Activated B cell treated with CpG ODN at 0.5 μM for 24 hours (primary cell): ENCODE measurements around the gene RTRAF. TPM values are rescaled to one million over a fixed set of nuclear protein-coding genes. Genes with fewer than 3 reads are reported as not detected.

Experiments used
- ATAC-seq: fragments of 200-7000 bp; cut with Tn5 transposase; one replicate; pipeline ENCODE4 v1.10.0; 2021; ENCODE audit warnings: low read depth, mild to moderate bottlenecking, moderate library complexity
- CTCF ChIA-PET: fragments of 350-600 bp; sonication (Branson Sonifier 250); formaldehyde crosslinking; loops from one replicate; lab custom pipeline; 2021; ENCODE audit warnings: antibody characterized with exemption; lab: Charles Lee
- POLR2A ChIA-PET: fragments of 350-600 bp; sonication (Branson Sonifier 250); formaldehyde crosslinking; loops from one replicate; lab custom pipeline; 2021; ENCODE audit warnings: antibody characterized with exemption; lab: Charles Lee
- DNase-seq: peaks from one replicate; pipeline ENCODE4 v3.0.0; 2022
- H3K27ac Mint-ChIP-seq: one replicate; pipeline ENCODE4 v1.8.0; 2020; ENCODE audit warnings: mixed read lengths
- H3K27me3 Mint-ChIP-seq: one replicate; pipeline ENCODE4 v1.8.0; 2021; ENCODE audit warnings: mixed read lengths
- H3K36me3 Mint-ChIP-seq: one replicate; pipeline ENCODE4 v1.8.0; 2021; ENCODE audit warnings: low read depth, mixed read lengths
- H3K4me1 Mint-ChIP-seq: one replicate; pipeline ENCODE4 v1.8.0; 2021; ENCODE audit warnings: mixed read lengths
- H3K4me3 Mint-ChIP-seq: one replicate; pipeline ENCODE4 v1.8.0; 2020; ENCODE audit warnings: mild to moderate bottlenecking, mixed read lengths
- H3K9me3 Mint-ChIP-seq: one replicate; pipeline ENCODE4 v1.8.0; 2020; ENCODE audit warnings: mixed read lengths
- CTCF ChIP-seq: fragments of 200-600 bp; IDR thresholded peaks from one replicate; pipeline ENCODE4 v1.8.0; 2022; ENCODE audit warnings: antibody characterized with exemption, mild to moderate bottlenecking
- intact Hi-C: fragments of 100-400 bp; cut with micrococcal nuclease; formaldehyde crosslinking; loops from one replicate; pipeline ENCODE4 v1.15.1; 2024
- total RNA-seq: library from RNA; stranded (reverse); gene quantifications from 2 replicates; pipeline ENCODE4 v1.2.3, GENCODE V29; 2022

RTRAF gene
- total RNA-seq, 1 donor from 2014 or later, result 160 TPM

- Mint-ChIP-seq H3K4me3 (no peak overlapping the region), H3K36me3 (no peaks in the 10 kb centered on the region), H3K4me1 (peaks cover 29% of the 10 kb centered on the region), H3K27me3 (peaks cover 8% of the 10 kb centered on the region), H3K27ac (no peak overlapping the region), H3K9me3 (no peaks in the 10 kb centered on the region)
- no peak for ATAC-seq
- ChIA-PET CTCF (no interaction called here), POLR2A (no interaction called here)
- DNase-seq, result no peak
- TF ChIP-seq CTCF, result no peak
- intact Hi-C loops, result loop anchor here (10.0 kb wide), 1 partner anchor 228 kb away; no protein-coding TSS in a partner anchor
Measured at GRCh38 chr14:52046376-52046917, 57.1 kb downstream of the RTRAF start.

GRCh38 chr14:52048116-52048515 lies 58.8 kb downstream of the RTRAF start:
- ATAC-seq, result no peak
- no peak overlapping the region for H3K4me3 Mint-ChIP-seq
- ChIA-PET POLR2A (no interaction called here), CTCF (no interaction called here)
- DNase-seq, result no peak
- no peak for TF ChIP-seq CTCF
- H3K36me3 Mint-ChIP-seq, result no peaks in the 10 kb centered on the region
- intact Hi-C loops, result loop anchor here (10.0 kb wide), 1 partner anchor 227 kb away; no protein-coding TSS in a partner anchor
- no peak overlapping the region for H3K27ac Mint-ChIP-seq
- H3K9me3 Mint-ChIP-seq, result no peaks in the 10 kb centered on the region
- H3K4me1 Mint-ChIP-seq, result peaks cover 26% of the 10 kb centered on the region
- peaks cover 8% of the 10 kb centered on the region for H3K27me3 Mint-ChIP-seq

GRCh38 chr14:52048641-52049204 lies 59.4 kb downstream of the RTRAF start:
- POLR2A ChIA-PET, result no interaction called here
- peaks cover 26% of the 10 kb centered on the region for H3K4me1 Mint-ChIP-seq
- CTCF ChIA-PET, result no interaction called here
- no peak overlapping the region for H3K4me3 Mint-ChIP-seq
- no peaks in the 10 kb centered on the region for H3K9me3 Mint-ChIP-seq
- DNase-seq, result no peak
- H3K27me3 Mint-ChIP-seq, result peaks cover 9% of the 10 kb centered on the region
- ATAC-seq, result no peak
- intact Hi-C loops, result loop anchor here (10.0 kb wide), 1 partner anchor 226 kb away; no protein-coding TSS in a partner anchor
- TF ChIP-seq CTCF, result no peak
- H3K36me3 Mint-ChIP-seq, result no peaks in the 10 kb centered on the region
- no peak overlapping the region for H3K27ac Mint-ChIP-seq

- H3K4me3 Mint-ChIP-seq, result no peak overlapping the region
- no peaks in the 10 kb centered on the region for H3K9me3 Mint-ChIP-seq
- intact Hi-C loops, result loop anchor here (10.0 kb wide), 1 partner anchor 226 kb away; no protein-coding TSS in a partner anchor
- no peak for ATAC-seq
- no peak overlapping the region for H3K27ac Mint-ChIP-seq
- ChIA-PET CTCF (no interaction called here), POLR2A (no interaction called here)
- peaks cover 26% of the 10 kb centered on the region for H3K4me1 Mint-ChIP-seq
- TF ChIP-seq CTCF, result no peak
- H3K36me3 Mint-ChIP-seq, result no peaks in the 10 kb centered on the region
- no peak for DNase-seq
- peaks cover 14% of the 10 kb centered on the region for H3K27me3 Mint-ChIP-seq
Measured at GRCh38 chr14:52049271-52049670, 59.9 kb downstream of the RTRAF start.

GRCh38 chr14:52049721-52050588 lies 60.6 kb downstream of the RTRAF start:
- Mint-ChIP-seq H3K4me3 (no peak overlapping the region), H3K27ac (no peak overlapping the region), H3K27me3 (peaks cover 14% of the 10 kb centered on the region), H3K9me3 (no peaks in the 10 kb centered on the region), H3K4me1 (peaks cover 24% of the 10 kb centered on the region), H3K36me3 (no peaks in the 10 kb centered on the region)
- ATAC-seq, result no peak
- TF ChIP-seq CTCF, result no peak
- ChIA-PET CTCF (no interaction called here), POLR2A (no interaction called here)
- intact Hi-C loops, result loop anchor here (10.0 kb wide), 1 partner anchor 225 kb away; no protein-coding TSS in a partner anchor
- no peak for DNase-seq
